Adrenal gland (tissue), 5 donors: Measurements from ENCODE around the gene KRTAP19-6.

ENCODE experiments used
- POLR2A ChIP-seq, 2 donors: fragments of 450-650 bp; IDR thresholded peaks; one replicate each; pipeline ENCODE4 v1.6.1; 2017; ENCODE audit warnings: antibody characterized with exemption in 2 of 2, mild to moderate bottlenecking in 2 of 2, moderate library complexity in 1 of 2
- TF ChIP-seq, protein P1 (sequence below), 6 experiments: fragments of 450-650 bp in 4 of 6; fragments of 200-600 bp in 2 of 6; sonication (generic) in 1 of 6; IDR thresholded peaks; 1 replicate in 5 of 6; 2 replicates in 1 of 6; pipeline versions ENCODE4 v1.5.1 to v1.8.0; 2016 to 2021; ENCODE audit warnings: antibody characterized with exemption in 6 of 6, mild to moderate bottlenecking in 2 of 6, moderate library complexity in 1 of 6
- donor health status: DM: no; HTN: no; CAD: no.

DNA sequence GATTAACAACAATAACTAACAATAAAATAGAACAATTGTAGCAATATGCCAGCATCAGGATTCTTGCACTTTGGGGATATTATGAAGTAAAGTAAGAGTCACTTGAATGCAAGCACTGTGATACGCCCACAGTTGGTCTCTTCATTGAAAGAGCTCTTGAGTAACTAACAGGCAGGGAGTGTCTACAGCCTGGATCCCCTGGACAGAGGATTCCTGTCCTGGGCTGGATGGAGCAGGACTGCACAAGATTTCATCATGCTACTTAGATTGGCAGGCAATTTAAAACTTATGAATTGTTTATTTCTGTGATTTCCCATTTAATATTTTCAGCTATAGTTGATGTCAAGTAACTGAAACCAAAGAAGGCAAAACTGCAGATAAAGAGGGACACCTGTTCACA is 26.0 kb downstream of the KRTAP19-6 start:
- TF ChIP-seq, protein P1, sequence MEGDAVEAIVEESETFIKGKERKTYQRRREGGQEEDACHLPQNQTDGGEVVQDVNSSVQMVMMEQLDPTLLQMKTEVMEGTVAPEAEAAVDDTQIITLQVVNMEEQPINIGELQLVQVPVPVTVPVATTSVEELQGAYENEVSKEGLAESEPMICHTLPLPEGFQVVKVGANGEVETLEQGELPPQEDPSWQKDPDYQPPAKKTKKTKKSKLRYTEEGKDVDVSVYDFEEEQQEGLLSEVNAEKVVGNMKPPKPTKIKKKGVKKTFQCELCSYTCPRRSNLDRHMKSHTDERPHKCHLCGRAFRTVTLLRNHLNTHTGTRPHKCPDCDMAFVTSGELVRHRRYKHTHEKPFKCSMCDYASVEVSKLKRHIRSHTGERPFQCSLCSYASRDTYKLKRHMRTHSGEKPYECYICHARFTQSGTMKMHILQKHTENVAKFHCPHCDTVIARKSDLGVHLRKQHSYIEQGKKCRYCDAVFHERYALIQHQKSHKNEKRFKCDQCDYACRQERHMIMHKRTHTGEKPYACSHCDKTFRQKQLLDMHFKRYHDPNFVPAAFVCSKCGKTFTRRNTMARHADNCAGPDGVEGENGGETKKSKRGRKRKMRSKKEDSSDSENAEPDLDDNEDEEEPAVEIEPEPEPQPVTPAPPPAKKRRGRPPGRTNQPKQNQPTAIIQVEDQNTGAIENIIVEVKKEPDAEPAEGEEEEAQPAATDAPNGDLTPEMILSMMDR (IDR thresholded peaks at IDR 0.05): no peak
- TF ChIP-seq POLR2A (IDR thresholded peaks at IDR 0.05): no peak
